ENCODE results near the gene UVRAG. TPM values are rescaled to one million over a fixed set of nuclear protein-coding genes. Genes with fewer than 3 reads are reported as not detected.

The UVRAG gene
- total RNA-seq, 1 experiment from 2014 or later: 29.5 TPM

GRCh38 chr11:75903276-75903675 lies 88.3 kb downstream of the UVRAG start:
- ATAC-seq (no peak), DNase-seq (ENCODE audit: low read depth, low spot score) (no peak)
- intact Hi-C loops (cut with micrococcal nuclease; ENCODE audit: unreplicated experiment) (loop anchor here (10.0 kb wide), 1 partner anchor 412 kb away; no protein-coding TSS in a partner anchor), in situ Hi-C loops (cut with HindIII; ENCODE audit: low pct_unique_long_range_greater_than_20kb, low sequenced_read_pairs) (no loop called here)
- Histone ChIP-seq H3K4me3 (ENCODE audit: low read depth in 2 of 2, low read length in 2 of 2) (no peak overlapping the region), H3K4me1 (ENCODE audit: control insufficient read depth, insufficient read depth, low read length) (no peaks in the 10 kb centered on the region), H3K36me3 (ENCODE audit: control insufficient read depth, insufficient read depth, low read length) (no peaks in the 10 kb centered on the region), H3K27ac (ENCODE audit: low read length) (no peak overlapping the region), H3K27me3 (ENCODE audit: control insufficient read depth, insufficient read depth, low read length) (no peaks in the 10 kb centered on the region), H3K9me3 (ENCODE audit: control insufficient read depth, insufficient read depth, low read depth, low read length) (no peaks in the 10 kb centered on the region)
- CTCF ChIA-PET: interaction anchor here (1.0 kb wide), 1 partner anchor 244 kb away, joined by 3 read pairs; no protein-coding TSS in a partner anchor
- BruUV-seq (replicated peaks): no TSS peak
- POLR2A ChIA-PET: no interaction called here
- no peak for TF ChIP-seq CTCF (IDR thresholded peaks at IDR 0.05)
- no peak for TF ChIP-seq REST (IDR thresholded peaks at IDR 0.05; ENCODE audit: insufficient read depth in 1 of 2, low read depth in 2 of 2, low read length in 1 of 2)
- TF ChIP-seq POLR2AphosphoS5 (IDR thresholded peaks at IDR 0.05; ENCODE audit: low read depth, low read length): no peak
- TF ChIP-seq SIN3A (IDR thresholded peaks at IDR 0.05; ENCODE audit: borderline replicate concordance, insufficient read depth, low read depth, low read length): no peak
- no peak for TF ChIP-seq TCF7L2 (IDR thresholded peaks at IDR 0.05; ENCODE audit: low read depth, low read length)

DNA sequence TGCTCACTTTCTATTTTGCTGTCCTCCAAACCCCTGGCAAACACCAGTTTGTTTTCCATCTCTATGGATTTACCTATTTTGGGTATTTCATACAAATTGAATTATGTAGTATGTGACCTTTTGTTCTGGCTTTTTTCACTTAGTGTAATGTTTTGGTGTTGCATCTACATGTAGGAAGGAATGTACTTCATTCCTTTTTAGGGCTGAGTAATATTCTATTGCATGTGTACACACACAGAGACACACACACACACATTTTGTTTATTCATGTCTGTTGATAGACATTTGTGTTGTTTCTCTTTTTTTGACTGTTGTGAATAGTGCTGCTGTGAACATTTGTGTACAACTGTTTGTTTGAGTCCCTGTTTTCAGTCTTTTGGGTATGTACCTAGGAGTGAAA lies 90.4 kb downstream of the UVRAG start:
- BruUV-seq (replicated peaks): no TSS peak
- in situ Hi-C loops (cut with HindIII; ENCODE audit: low pct_unique_long_range_greater_than_20kb, low sequenced_read_pairs): no loop called here
- no peak for ATAC-seq

More for the DNA sequence above, 90.4 kb downstream of the UVRAG start:
- DNase-seq (ENCODE audit: low read depth, low spot score): no peak
- POLR2A ChIA-PET: interaction anchor here (0.6 kb wide), 1 partner anchor 226 kb away, joined by 3 read pairs; no protein-coding TSS in a partner anchor
- Histone ChIP-seq H3K27me3 (ENCODE audit: control insufficient read depth, insufficient read depth, low read length) (no peaks in the 10 kb centered on the region), H3K4me1 (ENCODE audit: control insufficient read depth, insufficient read depth, low read length) (no peaks in the 10 kb centered on the region), H3K36me3 (ENCODE audit: control insufficient read depth, insufficient read depth, low read length) (no peaks in the 10 kb centered on the region), H3K4me3 (ENCODE audit: low read depth in 2 of 2, low read length in 2 of 2) (no peak overlapping the region), H3K27ac (ENCODE audit: low read length) (no peak overlapping the region), H3K9me3 (ENCODE audit: control insufficient read depth, insufficient read depth, low read depth, low read length) (no peaks in the 10 kb centered on the region)
- CTCF ChIA-PET: no interaction called here
- TF ChIP-seq TCF7L2 (IDR thresholded peaks at IDR 0.05; ENCODE audit: low read depth, low read length): no peak
- TF ChIP-seq REST (IDR thresholded peaks at IDR 0.05; ENCODE audit: insufficient read depth in 1 of 2, low read depth in 2 of 2, low read length in 1 of 2): no peak
- no peak for TF ChIP-seq CTCF (IDR thresholded peaks at IDR 0.05)
- no peak for TF ChIP-seq SIN3A (IDR thresholded peaks at IDR 0.05; ENCODE audit: borderline replicate concordance, insufficient read depth, low read depth, low read length)
- no peak for TF ChIP-seq POLR2AphosphoS5 (IDR thresholded peaks at IDR 0.05; ENCODE audit: low read depth, low read length)
- intact Hi-C loops (cut with micrococcal nuclease; ENCODE audit: unreplicated experiment): loop anchor here (10.0 kb wide), 1 partner anchor 409 kb away; no protein-coding TSS in a partner anchor

All from Panc1 (cell line).